NT2/D1 (cell line): ENCODE data around the gene SLC9A9.

ENCODE experiments used
- DNase-seq: peaks from one replicate; pipeline ENCODE4 v3.0.0-alpha.2; 2011; ENCODE audit warnings: low read depth, low spot score
- H3K27me3 ChIP-seq: 2 replicates; pipeline ENCODE4 v1.6.0; 2011; ENCODE audit warnings: mild to moderate bottlenecking; ENCODE audit not compliant: insufficient read length, insufficient read depth
- H3K36me3 ChIP-seq: 2 replicates; pipeline ENCODE4 v1.6.1; 2011; ENCODE audit warnings: mild to moderate bottlenecking, low read length, mixed read lengths; ENCODE audit not compliant: insufficient read depth, insufficient read length
- H3K4me1 ChIP-seq: 2 replicates; pipeline ENCODE4 v1.5.1; 2011; ENCODE audit not compliant: insufficient read depth, insufficient read length
- H3K4me3 ChIP-seq: 2 replicates; pipeline ENCODE4 v1.5.1; 2011; ENCODE audit warnings: low read depth; ENCODE audit not compliant: insufficient read length
- H3K9ac ChIP-seq: 2 replicates; pipeline ENCODE4 v1.6.0; 2011; ENCODE audit warnings: low read depth; ENCODE audit not compliant: insufficient read length
- H3K9me3 ChIP-seq: 2 replicates; pipeline ENCODE4 v1.5.1; 2011; ENCODE audit warnings: mild to moderate bottlenecking, low read length; ENCODE audit not compliant: insufficient read depth
- SUZ12 ChIP-seq: IDR thresholded peaks from 2 replicates; pipeline ENCODE4 v1.6.1; 2011; ENCODE audit not compliant: insufficient read length, insufficient read depth; ENCODE audit errors: extremely low read depth
- YY1 ChIP-seq: IDR thresholded peaks from 2 replicates; pipeline ENCODE4 v1.6.1; 2011; ENCODE audit not compliant: insufficient read length, insufficient read depth
- ZNF274 ChIP-seq: IDR thresholded peaks from 2 replicates; pipeline ENCODE4 v1.6.1; 2011; ENCODE audit warnings: mild to moderate bottlenecking, low read depth, low read length

Gene SLC9A9

DNA sequence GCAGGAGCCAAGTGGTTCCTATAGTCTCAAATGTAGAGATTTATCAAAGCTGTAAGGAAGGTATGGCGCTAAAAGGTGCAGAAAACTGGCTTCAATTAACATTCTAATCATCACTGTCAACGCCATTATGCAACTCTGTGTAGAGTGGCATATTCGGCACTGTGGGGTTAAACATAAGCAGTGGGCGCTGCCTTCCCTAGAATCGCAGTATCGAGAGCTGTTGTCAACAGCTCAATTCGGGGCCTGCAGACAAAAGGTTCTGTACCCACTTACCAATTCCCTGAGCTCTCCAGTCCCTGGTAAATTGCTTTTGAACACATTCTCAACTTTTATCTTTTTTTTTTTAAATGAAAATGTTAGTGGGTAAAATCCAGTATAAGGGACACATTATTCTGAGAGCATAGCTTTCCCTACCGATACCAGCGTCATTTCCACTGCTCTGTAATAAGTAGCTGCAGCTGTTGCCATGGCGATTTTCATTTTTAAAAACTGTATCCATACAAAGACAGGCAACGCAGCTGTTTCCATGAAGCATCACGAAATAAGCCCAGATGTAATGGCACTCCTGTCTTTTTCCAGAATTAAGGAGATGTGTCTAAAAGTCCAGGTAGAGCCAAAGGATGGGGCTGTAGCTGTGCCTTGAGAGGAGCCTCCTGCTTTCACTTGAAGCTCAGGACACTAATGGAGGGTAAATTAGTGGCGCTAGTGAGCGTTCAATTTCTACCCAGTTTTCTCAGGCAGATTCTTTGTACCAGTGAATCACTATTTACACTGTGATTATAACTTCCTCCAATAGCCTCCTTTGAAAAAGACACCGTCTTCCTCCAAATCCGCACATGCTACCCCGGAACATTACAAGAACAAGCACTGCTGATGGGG lies 250.3 kb downstream of the SLC9A9 start:
- H3K4me3 ChIP-seq = no peak overlapping the region
- H3K27me3 ChIP-seq = no peaks in the 10 kb centered on the region
- no peak for DNase-seq
- no peaks in the 10 kb centered on the region for H3K4me1 ChIP-seq
- H3K9me3 ChIP-seq = no peaks in the 10 kb centered on the region
- no peak overlapping the region for H3K9ac ChIP-seq
- H3K36me3 ChIP-seq = no peaks in the 10 kb centered on the region
- no peak for TF ChIP-seq YY1
- TF ChIP-seq SUZ12 = no peak
- no peak for TF ChIP-seq ZNF274

DNA sequence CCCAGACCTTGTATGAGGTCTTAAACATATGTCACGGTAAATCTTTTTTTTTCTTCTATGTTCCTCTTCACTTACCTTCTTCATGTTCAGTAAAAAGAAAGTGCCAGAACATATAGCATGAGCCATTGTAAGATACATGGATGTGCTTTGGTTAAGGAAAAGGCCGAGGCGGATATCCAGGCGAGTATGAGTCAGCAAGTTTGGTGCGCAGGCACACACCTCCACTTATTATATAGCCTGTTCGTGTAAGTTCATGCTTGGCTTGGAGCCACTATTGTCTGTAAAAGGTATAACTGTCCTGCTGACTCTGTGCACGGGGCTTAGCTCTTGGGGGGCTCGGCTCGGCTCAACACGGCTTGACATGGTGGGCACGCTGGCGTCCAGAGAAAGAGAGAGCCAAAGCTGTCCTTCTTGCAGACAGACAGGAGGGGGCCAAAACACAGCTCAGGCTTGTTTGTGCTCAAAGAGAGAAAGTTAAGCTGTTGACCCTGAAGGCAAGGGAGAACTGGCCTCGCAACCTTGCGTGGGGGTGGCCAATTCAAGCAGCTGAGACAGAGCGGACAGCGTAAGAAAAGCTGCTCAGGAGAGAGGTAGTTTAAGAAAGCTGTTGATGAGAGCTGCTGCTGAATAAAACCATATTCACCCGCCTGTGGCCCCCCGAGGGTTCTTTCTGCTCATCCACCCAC lies 251.2 kb downstream of the SLC9A9 start:
- no peak overlapping the region for H3K4me3 ChIP-seq
- H3K36me3 ChIP-seq = no peaks in the 10 kb centered on the region
- no peaks in the 10 kb centered on the region for H3K9me3 ChIP-seq
- no peak for DNase-seq
- no peaks in the 10 kb centered on the region for H3K4me1 ChIP-seq
- no peak overlapping the region for H3K9ac ChIP-seq
- TF ChIP-seq SUZ12 (no peak), YY1 (no peak), ZNF274 (no peak)
- no peaks in the 10 kb centered on the region for H3K27me3 ChIP-seq

DNA sequence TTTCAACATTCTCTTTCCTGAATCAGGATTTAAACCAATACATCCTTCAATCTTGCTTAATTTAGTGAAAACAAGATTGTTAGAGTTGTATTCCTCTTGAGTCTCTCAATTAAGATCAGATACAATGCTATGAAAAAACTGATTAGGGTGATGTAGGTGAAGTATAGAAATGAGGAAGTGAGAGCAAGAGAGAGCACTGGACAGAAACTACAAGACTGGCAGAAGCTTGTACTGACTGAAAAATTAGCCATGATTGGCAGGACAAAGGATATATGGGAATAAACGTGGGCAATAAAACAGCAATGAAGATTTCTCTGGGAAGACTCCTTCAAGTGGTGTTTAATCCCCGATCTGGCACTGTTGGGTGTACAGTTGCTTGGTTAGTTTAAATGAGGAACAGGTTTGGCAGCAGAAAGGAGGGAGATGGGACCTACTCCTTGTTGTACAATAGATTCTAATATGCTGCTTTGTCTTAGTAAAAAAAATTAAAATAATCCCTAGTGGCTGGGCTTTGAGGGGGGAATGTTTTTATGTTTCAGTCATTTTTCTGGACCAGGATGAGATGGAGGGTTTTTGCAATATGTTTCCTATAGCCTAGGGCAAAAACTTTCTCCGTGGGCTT lies 252.7 kb downstream of the SLC9A9 start:
- H3K9me3 ChIP-seq = no peaks in the 10 kb centered on the region
- no peaks in the 10 kb centered on the region for H3K4me1 ChIP-seq
- DNase-seq = no peak
- H3K36me3 ChIP-seq = no peaks in the 10 kb centered on the region
- no peaks in the 10 kb centered on the region for H3K27me3 ChIP-seq
- TF ChIP-seq SUZ12 (no peak), YY1 (no peak), ZNF274 (no peak)
- no peak overlapping the region for H3K9ac ChIP-seq
- no peak overlapping the region for H3K4me3 ChIP-seq

DNA sequence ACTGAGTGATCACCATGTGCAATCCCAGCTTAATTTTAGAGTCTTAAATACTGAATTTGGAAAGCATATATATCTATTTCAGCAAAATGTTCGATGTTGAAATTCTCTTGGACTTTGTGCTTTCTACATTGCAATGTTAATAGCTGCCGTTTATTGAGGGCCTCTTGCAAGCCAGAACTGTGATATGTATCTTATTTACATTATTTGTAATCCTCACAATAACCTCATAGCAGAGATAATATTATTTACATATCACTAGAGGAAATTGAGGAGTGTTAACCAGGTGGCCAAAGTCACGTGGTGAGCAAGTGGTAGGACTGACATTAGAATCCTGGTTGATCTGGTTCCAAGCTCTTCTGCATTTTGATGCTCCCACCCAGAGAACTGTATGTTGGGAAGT lies 254.1 kb downstream of the SLC9A9 start:
- no peak for TF ChIP-seq ZNF274
- TF ChIP-seq YY1 = no peak
- no peak for TF ChIP-seq SUZ12
- no peaks in the 10 kb centered on the region for H3K27me3 ChIP-seq
- H3K9me3 ChIP-seq = no peaks in the 10 kb centered on the region
- H3K4me3 ChIP-seq = no peak overlapping the region
- no peak overlapping the region for H3K9ac ChIP-seq
- DNase-seq = no peak
- H3K36me3 ChIP-seq = no peaks in the 10 kb centered on the region
- no peaks in the 10 kb centered on the region for H3K4me1 ChIP-seq

DNA sequence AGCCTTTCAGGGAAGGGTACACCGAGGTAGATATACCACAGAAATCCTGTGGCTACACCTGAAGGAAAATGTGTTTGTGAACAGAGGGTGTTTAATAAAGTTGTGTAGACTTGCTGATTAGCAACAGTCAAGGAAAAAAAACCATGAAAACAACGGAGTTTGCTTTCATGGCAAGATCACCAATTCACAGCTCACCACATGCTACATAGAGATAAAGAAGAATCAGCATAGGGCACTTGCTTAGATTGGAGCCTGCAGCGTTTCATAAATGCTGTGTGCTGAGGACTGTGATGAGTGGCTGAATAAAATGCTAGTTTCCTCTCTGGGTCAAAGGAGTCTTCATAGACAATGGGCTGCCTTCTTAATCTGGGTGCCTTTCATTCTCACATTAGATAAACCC lies 257.6 kb downstream of the SLC9A9 start:
- H3K4me1 ChIP-seq = no peaks in the 10 kb centered on the region
- H3K9me3 ChIP-seq = no peaks in the 10 kb centered on the region
- H3K4me3 ChIP-seq = no peak overlapping the region
- H3K36me3 ChIP-seq = no peaks in the 10 kb centered on the region
- TF ChIP-seq YY1 = no peak
- no peak for TF ChIP-seq ZNF274
- no peak for TF ChIP-seq SUZ12
- H3K9ac ChIP-seq = no peak overlapping the region
- no peak for DNase-seq
- no peaks in the 10 kb centered on the region for H3K27me3 ChIP-seq

DNA sequence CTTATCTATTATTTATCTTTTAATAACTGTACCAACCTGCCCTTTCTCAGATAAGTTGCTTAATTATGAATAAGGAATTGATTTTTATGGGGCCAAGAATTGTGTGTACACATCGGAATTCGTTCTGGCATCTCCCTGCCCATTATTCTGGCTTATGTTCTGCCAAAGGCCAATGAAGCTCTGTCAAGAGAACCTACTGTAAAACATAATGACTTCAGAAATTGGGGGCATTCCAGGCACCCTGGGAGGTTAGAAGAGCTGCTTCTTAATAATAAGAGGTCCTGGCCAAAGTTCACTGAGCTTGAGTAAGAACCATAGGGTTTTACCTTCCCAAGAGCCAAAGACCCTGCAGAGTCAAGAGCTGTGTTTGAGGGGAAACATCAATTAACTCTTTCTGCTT lies 261.7 kb downstream of the SLC9A9 start:
- no peak for DNase-seq
- no peaks in the 10 kb centered on the region for H3K4me1 ChIP-seq
- no peaks in the 10 kb centered on the region for H3K36me3 ChIP-seq
- no peaks in the 10 kb centered on the region for H3K9me3 ChIP-seq
- H3K9ac ChIP-seq = no peak overlapping the region
- no peak overlapping the region for H3K4me3 ChIP-seq
- TF ChIP-seq SUZ12 (no peak), ZNF274 (no peak), YY1 (no peak)
- H3K27me3 ChIP-seq = no peaks in the 10 kb centered on the region
